ENCODE measurements around the gene BMPR2.
A peak's percentile ranks its signal among the peaks of the same experiment; 100 is the strongest.
"Not testable (repeated sequence)": the region's sequence is repeated elsewhere in the genome, so short reads cannot be mapped to it uniquely, and the experiment has no call there.

The BMPR2 gene

GRCh38 chr2:202375609-202376408 is at the start of gene BMPR2:
Gene BMPR2, plus strand, starts transcription at chr2:202376327. Its CDS starts 1,148 bp downstream, at chr2:202377475.
- peak; percentile 88 for DNase-seq

DNA sequence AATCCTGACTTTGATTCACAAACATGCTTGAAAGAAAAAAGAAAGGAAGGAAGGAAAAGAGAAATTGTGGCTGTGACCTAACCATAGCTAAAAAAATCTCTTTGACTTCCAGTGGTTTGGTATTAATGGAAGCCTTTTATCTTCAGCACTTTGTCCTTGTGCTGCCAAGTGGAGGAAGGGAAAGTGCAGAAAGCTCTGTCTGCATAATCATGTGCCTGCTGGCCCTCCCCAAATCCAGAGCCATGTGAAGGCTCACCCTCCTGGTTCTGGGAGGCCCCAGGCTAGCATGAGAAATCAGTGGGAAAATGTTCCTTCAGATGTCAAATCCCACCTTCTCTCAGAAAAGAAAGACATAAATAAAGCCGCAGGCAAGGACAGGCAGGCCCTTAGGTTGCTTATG is 48.3 kb upstream of the BMPR2 start:
- no peak for DNase-seq

DNA sequence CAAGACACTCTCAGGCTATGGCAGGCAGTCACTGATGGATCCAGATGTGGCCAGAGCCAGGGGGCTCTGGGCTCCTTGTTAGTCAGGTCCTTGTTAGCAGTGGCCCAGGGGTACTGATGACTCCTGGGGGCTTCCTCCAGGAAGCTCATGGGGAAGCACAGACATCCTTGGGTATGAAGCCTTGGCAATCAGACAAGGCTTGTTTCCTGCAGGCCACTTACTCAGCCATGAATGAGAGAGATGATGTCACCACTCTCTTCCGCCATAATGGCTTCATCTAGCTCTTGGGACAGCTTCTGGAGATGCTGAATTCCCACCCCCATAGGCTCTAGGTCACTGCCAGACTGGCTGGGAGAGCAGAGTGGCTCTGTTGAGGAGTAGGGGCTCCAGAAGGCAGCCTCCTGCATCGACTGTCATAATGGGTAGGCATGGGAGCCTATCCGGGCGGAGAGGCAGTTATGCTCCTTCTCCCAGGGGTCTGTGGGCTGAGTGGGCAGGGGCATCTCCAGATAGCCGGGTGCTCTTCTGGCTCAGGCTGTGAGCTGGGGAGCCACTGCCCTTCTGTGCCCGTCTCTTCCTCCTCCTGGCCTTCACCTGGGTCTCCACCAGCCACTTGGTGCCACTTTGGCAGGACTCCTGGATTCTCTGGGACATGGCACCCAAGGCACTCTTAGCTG is 40.2 kb upstream of the BMPR2 start:
- no peak for DNase-seq

- peak; percentile 5 for DNase-seq
Measured at GRCh38 chr2:202337151-202337550, 39.0 kb upstream of the BMPR2 start.

DNA sequence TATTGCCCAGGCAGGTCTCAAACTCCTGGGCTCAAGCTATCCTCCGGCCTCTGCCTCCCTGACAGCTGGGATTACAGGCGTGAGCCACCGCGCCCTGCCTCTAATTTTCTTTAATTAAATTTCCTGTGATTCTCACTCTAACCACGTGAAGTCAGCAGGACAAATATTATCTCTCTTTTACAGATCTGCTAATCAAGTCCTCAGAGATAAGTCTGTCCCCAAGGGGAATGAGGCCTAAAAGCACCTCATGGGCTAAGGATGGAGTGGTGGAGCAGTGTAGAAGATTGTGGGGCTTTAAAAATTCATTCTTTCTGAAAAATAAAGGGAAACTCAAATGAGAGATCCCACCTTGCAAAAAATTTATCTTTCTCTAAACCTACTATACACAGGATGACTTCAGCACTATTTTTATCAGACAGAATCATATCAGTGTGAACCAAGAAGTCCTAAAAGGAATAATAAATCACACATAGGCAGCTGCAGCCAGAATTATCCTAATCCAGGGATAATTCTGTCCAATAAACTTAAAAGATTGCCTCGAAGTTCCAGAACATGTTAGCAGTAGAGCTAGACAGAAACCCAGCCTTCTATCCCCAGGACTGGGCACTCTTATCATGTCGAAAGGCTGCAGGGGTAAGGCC is 38.3 kb upstream of the BMPR2 start:
- DNase-seq, result no peak

- DNase-seq, result no peak
Measured at GRCh38 chr2:202339071-202339870, 36.9 kb upstream of the BMPR2 start.

GRCh38 chr2:202344178-202344577 is 31.9 kb upstream of the BMPR2 start:
- no peak for DNase-seq

DNA sequence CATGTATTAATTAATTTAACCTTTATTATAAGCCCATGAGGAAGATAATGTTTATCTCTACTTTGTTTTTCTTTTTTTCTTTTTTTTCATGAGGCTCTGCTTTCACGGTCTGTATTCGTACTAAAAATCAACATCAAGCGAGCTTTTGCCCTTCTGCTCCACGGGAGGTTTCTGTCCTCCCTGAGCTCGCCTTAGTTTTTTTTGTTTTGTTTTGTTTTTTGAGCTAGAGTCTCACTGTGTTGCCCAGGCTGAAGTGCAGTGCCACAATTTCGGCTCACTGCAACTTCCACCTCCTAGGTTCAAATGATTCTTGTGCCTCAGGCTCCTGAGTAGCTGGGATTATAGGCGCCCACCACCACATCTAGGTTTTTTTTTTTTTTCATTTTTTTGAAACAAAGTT is 29.9 kb upstream of the BMPR2 start:
- no peak for DNase-seq

DNA sequence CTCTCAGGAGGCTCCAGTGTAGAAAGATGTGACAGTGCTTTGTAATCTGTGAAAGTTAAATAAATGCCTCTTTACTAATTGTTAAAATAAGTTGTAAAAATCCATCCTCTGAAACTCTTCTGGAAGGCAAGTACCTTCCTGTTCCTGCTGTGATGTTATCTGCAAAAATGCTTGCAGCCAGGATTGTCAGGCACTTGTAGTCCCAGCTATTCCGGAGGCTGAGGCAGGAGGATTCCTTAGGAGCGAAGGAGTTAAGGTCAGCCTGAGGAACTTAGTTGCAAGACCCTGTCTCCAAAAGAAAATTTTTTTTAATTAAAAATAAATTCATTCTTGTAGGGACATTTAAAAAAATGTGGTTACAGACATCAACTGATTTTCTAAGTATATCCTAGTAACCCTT is 22.7 kb upstream of the BMPR2 start:
- DNase-seq, result no peak

- DNase-seq, result no peak
Measured at GRCh38 chr2:202355993-202356505, 20.1 kb upstream of the BMPR2 start.

DNA sequence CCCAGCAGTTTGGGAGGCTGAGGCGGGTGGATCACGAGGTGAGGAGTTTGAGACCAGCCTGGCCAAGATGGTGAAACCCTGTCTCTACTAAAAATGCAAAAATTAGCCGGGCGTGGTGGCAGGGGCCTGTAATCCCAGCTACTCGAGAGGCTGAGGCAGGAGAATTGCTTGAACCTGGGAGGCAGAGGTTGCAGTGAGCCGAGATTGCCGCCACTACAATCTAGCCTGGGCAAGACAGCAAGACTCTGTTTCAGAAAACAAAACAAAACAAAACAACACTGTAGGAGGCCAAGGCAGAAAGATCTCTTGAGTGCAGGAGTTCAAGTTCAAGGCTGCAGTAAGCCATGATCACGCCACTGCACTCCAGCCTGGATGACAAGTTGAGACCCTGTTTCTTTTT is 17.2 kb upstream of the BMPR2 start:
- not testable (repeated sequence) for DNase-seq

DNA sequence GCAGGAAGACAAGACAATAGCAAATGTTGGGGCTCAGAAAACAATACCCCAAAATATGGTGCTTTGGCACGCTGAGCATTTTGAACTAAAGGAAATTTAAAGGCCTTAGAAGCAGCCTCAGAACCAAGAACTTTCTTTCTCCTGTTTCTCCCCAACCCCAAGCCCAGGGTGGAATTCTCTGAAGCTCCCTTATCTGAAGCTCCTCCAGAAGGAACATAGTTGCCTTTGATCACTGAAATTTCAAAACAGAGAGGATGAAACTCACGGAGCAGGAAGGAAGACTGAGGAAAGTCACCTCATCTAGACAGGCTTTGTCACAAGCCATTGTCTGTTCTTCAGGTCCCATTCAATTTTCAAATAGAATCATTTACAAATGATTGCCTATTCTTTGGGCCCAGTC is 15.5 kb upstream of the BMPR2 start:
- DNase-seq, result no peak

DNA sequence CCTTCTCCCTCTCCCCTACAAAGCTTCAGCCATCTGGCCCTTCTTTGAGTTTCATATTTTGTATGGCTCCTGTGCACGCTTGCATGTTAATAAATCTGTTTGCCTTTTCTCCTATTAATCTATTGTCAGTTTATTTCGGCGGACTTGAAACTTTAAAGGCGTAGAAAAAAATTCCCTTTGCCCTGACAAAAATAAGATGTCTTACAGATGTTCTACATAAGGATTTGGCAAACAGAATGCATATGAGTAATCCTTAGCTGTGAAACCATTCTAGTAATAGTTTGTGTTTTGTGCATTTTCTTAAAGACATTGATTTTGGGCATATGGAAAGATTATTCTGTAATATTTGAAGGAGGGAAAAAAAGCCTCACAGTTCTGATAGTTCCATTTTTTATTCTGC is 15.0 kb upstream of the BMPR2 start:
- DNase-seq, result no peak

DNA sequence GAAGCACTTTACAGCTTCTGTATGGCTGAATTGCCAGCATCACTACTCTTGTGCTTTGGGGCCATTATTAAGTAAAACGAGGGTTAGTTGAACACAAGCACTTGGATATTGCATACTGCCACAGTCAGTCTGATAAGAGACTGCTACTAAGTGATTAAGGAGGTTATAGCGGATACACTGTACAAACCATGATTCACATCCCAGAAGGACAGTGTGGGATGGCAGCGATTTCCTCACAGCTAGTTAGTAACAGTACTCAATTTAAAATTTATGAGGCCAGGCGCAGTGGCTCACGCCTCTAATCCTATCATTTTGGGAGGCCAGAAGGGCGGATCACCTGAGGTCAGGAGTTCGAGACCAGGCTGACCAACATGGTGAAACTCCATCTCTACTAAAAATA is 2.6 kb upstream of the BMPR2 start:
- DNase-seq, result no peak

- DNase-seq, result not testable (repeated sequence)
Measured at GRCh38 chr2:202374383-202374782, 1.7 kb upstream of the BMPR2 start.

DNA sequence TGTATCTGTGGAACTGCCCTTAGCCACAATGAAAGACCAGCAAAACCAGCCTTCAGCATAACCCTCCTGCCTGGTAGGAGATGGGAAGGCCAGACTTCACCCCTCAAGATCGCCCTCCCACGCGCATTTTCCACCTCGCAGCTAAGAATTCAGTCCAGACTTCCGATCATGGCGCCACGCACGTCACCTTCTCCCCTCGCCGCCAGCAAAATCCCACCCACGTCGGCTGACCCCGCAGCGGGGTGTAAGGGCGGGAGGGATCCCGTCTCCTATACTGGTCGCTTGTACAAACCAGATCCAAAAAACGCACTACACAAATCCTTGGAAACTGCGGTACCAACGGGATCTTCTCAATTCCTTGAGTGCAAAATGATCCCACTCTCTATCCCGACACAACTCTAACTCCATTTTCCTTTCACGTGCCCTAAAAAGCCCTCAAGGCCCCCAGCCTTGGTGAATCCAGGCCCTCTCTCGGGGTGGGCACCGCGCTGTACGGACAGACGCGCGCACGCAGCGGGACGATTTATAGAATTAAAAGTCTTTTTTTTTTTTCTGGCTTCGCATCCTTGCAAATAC is 1.0 kb upstream of the BMPR2 start:
- peak; percentile 76 for DNase-seq

DNA sequence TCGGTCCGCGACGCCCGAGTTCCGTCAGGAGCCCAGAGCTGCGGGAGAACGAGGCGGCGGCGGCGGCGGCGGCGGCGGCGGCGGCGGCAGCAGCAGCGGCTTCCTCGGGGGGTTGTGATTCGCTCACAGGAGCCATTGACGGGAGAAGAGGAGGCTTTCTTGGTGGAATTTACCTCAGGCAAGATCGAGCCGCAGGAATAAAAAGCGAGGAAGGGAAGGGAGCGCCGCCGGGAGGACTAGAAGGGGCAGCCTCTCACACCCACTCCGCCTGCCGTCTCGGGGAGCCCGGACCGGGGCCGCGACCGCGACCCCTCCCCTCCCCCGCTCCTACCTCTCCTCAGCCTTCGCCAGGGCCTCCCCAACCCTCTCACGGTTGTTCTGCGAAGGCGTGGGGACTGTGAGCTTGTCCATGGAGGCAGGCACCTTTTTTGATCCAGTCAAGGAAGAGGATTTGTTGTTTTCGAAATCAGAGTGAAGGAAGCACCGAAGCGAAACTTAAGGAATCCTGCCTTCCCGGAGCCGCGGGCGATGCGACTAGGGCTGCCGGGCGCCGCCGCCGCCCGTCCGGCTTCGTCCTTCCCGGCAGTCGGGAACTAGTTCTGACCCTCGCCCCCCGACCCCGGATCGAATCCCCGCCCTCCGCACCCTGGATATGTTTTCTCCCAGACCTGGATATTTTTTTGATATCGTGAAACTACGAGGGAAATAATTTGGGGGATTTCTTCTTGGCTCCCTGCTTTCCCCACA is 506 bp downstream of the BMPR2 start:
- peak; percentile 47 for DNase-seq

DNA sequence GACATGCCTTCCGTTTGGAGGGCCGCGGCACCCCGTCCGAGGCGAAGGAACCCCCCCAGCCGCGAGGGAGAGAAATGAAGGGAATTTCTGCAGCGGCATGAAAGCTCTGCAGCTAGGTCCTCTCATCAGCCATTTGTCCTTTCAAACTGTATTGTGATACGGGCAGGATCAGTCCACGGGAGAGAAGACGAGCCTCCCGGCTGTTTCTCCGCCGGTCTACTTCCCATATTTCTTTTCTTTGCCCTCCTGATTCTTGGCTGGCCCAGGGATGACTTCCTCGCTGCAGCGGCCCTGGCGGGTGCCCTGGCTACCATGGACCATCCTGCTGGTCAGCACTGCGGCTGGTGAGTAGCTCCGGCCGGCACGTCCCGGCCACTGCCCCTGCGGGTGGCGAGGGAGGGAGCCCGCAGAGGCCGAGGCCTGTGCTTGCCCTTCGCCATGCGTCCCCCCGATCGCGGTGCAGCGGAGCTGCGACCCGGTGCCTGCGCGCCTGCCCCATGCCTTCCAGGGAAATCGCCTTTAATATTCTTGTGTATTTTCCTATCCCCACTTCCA is 1.2 kb downstream of the BMPR2 start:
- DNase-seq, result peak; percentile 29

DNA sequence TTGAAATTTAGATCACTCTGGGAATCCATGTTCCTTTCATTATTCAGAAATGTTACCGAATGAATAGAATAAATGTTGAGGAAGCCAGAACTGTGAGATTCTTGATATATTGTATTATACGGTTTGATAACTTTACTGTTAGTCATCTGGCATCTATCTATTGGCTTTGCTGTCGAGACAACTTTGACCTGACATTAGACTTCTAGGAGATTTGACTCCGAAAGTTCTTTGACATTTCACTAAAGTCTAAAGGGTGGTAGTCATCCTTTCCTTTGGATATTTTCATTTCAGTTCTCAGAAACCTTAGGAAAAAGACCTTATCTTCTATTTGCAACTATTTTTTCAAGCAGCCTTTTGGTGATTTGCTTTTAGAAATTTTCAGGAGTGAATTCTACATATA is 1.9 kb downstream of the BMPR2 start:
- no peak for DNase-seq

GRCh38 chr2:202378662-202379358 is 2.7 kb downstream of the BMPR2 start:
- DNase-seq, result peak; percentile 35

- no peak for DNase-seq
Measured at GRCh38 chr2:202382684-202383083, 6.6 kb downstream of the BMPR2 start.

All from kidney glomerular epithelial cell (primary cell).